Liver (tissue), 9 donors: Measurements from ENCODE around the gene NUTF2. TPM values are rescaled to one million over a fixed set of nuclear protein-coding genes. Genes with fewer than 3 reads are reported as not detected.

Experiments used
- DNase-seq: peaks from one replicate; pipeline ENCODE4 v3.0.0-alpha.2; 2017; ENCODE audit warnings: low spot score
- H3K27ac ChIP-seq, 2 donors: one replicate each; pipeline ENCODE4 v1.7.0; 2013; ENCODE audit warnings: inconsistent platforms in 2 of 2, low read length in 2 of 2, control low read depth in 1 of 2, low read depth in 1 of 2, mild to moderate bottlenecking in 1 of 2
- H3K27me3 ChIP-seq, 4 donors: one replicate each; pipeline versions ENCODE4 v1.6.1 to v1.7.0; 2013; ENCODE audit warnings: low read length in 3 of 4, inconsistent platforms in 1 of 4, mild to moderate bottlenecking in 1 of 4, moderate library complexity in 1 of 4; ENCODE audit not compliant: control insufficient read depth in 4 of 4, insufficient read depth in 4 of 4
- H3K36me3 ChIP-seq, 4 donors: one replicate each; pipeline versions ENCODE4 v1.6.1 to v1.7.0; 2013; ENCODE audit warnings: low read length in 3 of 4, mild to moderate bottlenecking in 3 of 4, low read depth in 1 of 4, moderate library complexity in 1 of 4; ENCODE audit not compliant: control insufficient read depth in 4 of 4, insufficient read depth in 3 of 4
- H3K4me1 ChIP-seq, 4 donors: one replicate each; pipeline versions ENCODE4 v1.6.1 to v1.7.0; 2013; ENCODE audit warnings: low read length in 3 of 4, mild to moderate bottlenecking in 3 of 4, moderate library complexity in 1 of 4; ENCODE audit not compliant: control insufficient read depth in 4 of 4, insufficient read depth in 4 of 4
- H3K4me3 ChIP-seq, 3 donors: one replicate each; pipeline versions ENCODE4 v1.6.1 to v1.7.0; 2013; ENCODE audit warnings: low read length in 3 of 3, control low read depth in 1 of 3, low read depth in 1 of 3, mild to moderate bottlenecking in 1 of 3
- H3K9ac ChIP-seq, 2 donors: one replicate each; pipeline ENCODE4 v1.7.0; 2013; ENCODE audit warnings: low read length in 2 of 2, mild to moderate bottlenecking in 2 of 2, moderate library complexity in 2 of 2, control low read depth in 1 of 2, low read depth in 1 of 2
- H3K9me3 ChIP-seq, 4 donors: one replicate each; pipeline versions ENCODE4 v1.6.1 to v1.7.0; 2013; ENCODE audit warnings: low read length in 3 of 4; ENCODE audit not compliant: control insufficient read depth in 4 of 4
- EGR1 ChIP-seq, 2 donors: IDR thresholded peaks; 2 replicates each; pipeline ENCODE4 v1.6.1; 2016 to 2018; ENCODE audit warnings: antibody characterized with exemption in 2 of 2, low read depth in 2 of 2
- FOXA1 ChIP-seq: IDR thresholded peaks from 2 replicates; pipeline ENCODE4 v1.6.1; 2016; ENCODE audit warnings: antibody characterized with exemption
- FOXA2 ChIP-seq: IDR thresholded peaks from 2 replicates; pipeline ENCODE4 v1.6.1; 2016; ENCODE audit warnings: antibody characterized with exemption
- GABPA ChIP-seq, 2 donors: IDR thresholded peaks in 1 of 2; conservative IDR thresholded peaks in 1 of 2; 2 replicates each; pipeline ENCODE4 v1.6.1; 2016; ENCODE audit warnings: antibody characterized with exemption in 2 of 2, mild to moderate bottlenecking in 1 of 2, moderate library complexity in 1 of 2
- HNF4A ChIP-seq, 2 donors: conservative IDR thresholded peaks; 2 replicates each; pipeline ENCODE4 v1.6.1; 2016; ENCODE audit warnings: antibody characterized with exemption in 2 of 2, mild to moderate bottlenecking in 2 of 2
- HNF4G ChIP-seq: IDR thresholded peaks from 2 replicates; pipeline ENCODE4 v1.6.1; 2016; ENCODE audit warnings: antibody characterized with exemption
- JUND ChIP-seq, 2 donors: IDR thresholded peaks; 2 replicates each; pipeline ENCODE4 v1.6.1; 2016; ENCODE audit warnings: antibody characterized with exemption in 2 of 2
- NR2F2 ChIP-seq: IDR thresholded peaks from 2 replicates; pipeline ENCODE4 v1.6.1; 2016; ENCODE audit warnings: antibody characterized with exemption
- RAD21 ChIP-seq, 2 donors: IDR thresholded peaks; 2 replicates each; pipeline ENCODE4 v1.6.1; 2016; ENCODE audit warnings: antibody characterized with exemption in 2 of 2, mild to moderate bottlenecking in 2 of 2
- RXRA ChIP-seq, 2 donors: IDR thresholded peaks; 2 replicates each; pipeline ENCODE4 v1.6.1; 2017 to 2018; ENCODE audit warnings: antibody characterized with exemption in 2 of 2, mild to moderate bottlenecking in 1 of 2
- SP1 ChIP-seq: IDR thresholded peaks from 2 replicates; pipeline ENCODE4 v1.6.1; 2018; ENCODE audit warnings: antibody characterized with exemption, mild to moderate bottlenecking
- TAF1 ChIP-seq: conservative IDR thresholded peaks from 2 replicates; pipeline ENCODE4 v1.6.1; 2016; ENCODE audit warnings: antibody characterized with exemption, mild to moderate bottlenecking
- YY1 ChIP-seq: IDR thresholded peaks from 2 replicates; pipeline ENCODE4 v1.6.1; 2016; ENCODE audit warnings: antibody characterized with exemption, mild to moderate bottlenecking
- WGBS: extraction: QIAGEN DNeasy Blood & Tissue Kit; methylation state at CpG from one replicate; pipeline ENCODE4 v1.1.7; 2013; 5-methylcytosine and 5-hydroxymethylcytosine counted together
- polyA plus RNA-seq, 2 donors: library from polyadenylated mRNA; stranded (reverse) in 1 of 2; unstranded in 1 of 2; fragments of 200-250 nt in 1 of 2; fragments of >200 nt in 1 of 2; fragmentation: Nextera tagmentation in 1 of 2; extraction: Ambion mirVana in 1 of 2; gene quantifications; one replicate each; pipeline versions ENCODE4 v1.2.1 to v1.2.3, GENCODE V29; 2013 to 2015
- total RNA-seq, 2 donors: library from RNA; depleted of rRNA; stranded (reverse); fragments of >200 nt; gene quantifications; one replicate each; pipeline ENCODE4 v1.2.3, GENCODE V29; 2014
- TF ChIP-seq, protein P1 (sequence below): fragments of 150-350 bp; IDR thresholded peaks from 2 replicates; pipeline ENCODE4 v1.5.1; 2017; ENCODE audit warnings: improper control_type of control experiment, low read depth, low read length; ENCODE audit not compliant: missing input control
- TF ChIP-seq, protein P2 (sequence below): IDR thresholded peaks from 2 replicates; pipeline ENCODE4 v1.6.1; 2016; ENCODE audit warnings: antibody characterized with exemption
- TF ChIP-seq, protein P3 (sequence below): IDR thresholded peaks from 2 replicates; pipeline ENCODE4 v1.6.1; 2016; ENCODE audit warnings: antibody characterized with exemption
- TF ChIP-seq, protein P4 (sequence below): IDR thresholded peaks from 2 replicates; pipeline ENCODE4 v1.6.1; 2016; ENCODE audit warnings: antibody characterized with exemption, mild to moderate bottlenecking
- TF ChIP-seq, protein P5 (sequence below): IDR thresholded peaks from 2 replicates; pipeline ENCODE4 v1.6.1; 2016; ENCODE audit warnings: antibody characterized with exemption
- donor health status: healthy.
- donor health status: healthy.
- donor health status: healthy.
- donor health status: healthy.
- donor health status: healthy.

The NUTF2 gene
- total and polyA plus RNA-seq, 4 donors, result 27.4 to 69.5 (median 54.8) TPM

DNA sequence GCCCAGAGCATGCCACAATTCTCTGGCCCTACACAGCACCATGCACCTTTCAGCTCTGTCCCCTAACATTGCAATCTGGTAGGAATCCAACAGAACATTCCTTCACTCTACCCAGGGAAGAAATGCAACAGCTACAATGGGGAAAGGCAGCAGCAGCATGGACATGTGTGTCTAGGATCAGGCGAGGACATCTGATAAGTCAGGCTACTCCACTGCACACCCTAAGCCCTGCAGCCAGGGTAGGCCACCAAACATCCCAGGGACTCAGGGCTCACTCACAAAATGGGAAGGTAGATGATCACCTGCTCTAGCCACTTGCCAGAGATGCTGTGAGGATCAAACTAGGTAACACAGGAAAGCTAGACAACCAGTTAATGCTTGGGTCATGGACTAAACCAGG lies 45.5 kb upstream of the NUTF2 start:
- Histone ChIP-seq H3K27ac (no peak overlapping the region), H3K9me3 (no peaks in the 10 kb centered on the region), H3K9ac (no peak overlapping the region), H3K27me3 (no peaks in the 10 kb centered on the region), H3K36me3 (peaks cover 1 to 32% (median 22%) of the 10 kb centered on the region in 4 donors), H3K4me3 (no peak overlapping the region), H3K4me1 (peaks cover 7 to 43% (median 28%) of the 10 kb centered on the region in 4 donors)
- TF ChIP-seq, protein P1, sequence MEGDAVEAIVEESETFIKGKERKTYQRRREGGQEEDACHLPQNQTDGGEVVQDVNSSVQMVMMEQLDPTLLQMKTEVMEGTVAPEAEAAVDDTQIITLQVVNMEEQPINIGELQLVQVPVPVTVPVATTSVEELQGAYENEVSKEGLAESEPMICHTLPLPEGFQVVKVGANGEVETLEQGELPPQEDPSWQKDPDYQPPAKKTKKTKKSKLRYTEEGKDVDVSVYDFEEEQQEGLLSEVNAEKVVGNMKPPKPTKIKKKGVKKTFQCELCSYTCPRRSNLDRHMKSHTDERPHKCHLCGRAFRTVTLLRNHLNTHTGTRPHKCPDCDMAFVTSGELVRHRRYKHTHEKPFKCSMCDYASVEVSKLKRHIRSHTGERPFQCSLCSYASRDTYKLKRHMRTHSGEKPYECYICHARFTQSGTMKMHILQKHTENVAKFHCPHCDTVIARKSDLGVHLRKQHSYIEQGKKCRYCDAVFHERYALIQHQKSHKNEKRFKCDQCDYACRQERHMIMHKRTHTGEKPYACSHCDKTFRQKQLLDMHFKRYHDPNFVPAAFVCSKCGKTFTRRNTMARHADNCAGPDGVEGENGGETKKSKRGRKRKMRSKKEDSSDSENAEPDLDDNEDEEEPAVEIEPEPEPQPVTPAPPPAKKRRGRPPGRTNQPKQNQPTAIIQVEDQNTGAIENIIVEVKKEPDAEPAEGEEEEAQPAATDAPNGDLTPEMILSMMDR, result no peak
- no peak for TF ChIP-seq EGR1 (IDR thresholded peaks at IDR 0.05; ENCODE audit: low read depth in 2 of 2)
- TF ChIP-seq SP1, result no peak
- TF ChIP-seq, protein P2, sequence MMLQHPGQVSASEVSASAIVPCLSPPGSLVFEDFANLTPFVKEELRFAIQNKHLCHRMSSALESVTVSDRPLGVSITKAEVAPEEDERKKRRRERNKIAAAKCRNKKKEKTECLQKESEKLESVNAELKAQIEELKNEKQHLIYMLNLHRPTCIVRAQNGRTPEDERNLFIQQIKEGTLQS, result no peak
- no peak for TF ChIP-seq RXRA (IDR thresholded peaks at IDR 0.05)
- TF ChIP-seq NR2F2, result no peak
- no peak for TF ChIP-seq TAF1
- TF ChIP-seq GABPA (IDR thresholded peaks at IDR 0.05 in 1 of 2, conservative IDR thresholded peaks at IDR 0.05 in 1 of 2), result no peak
- TF ChIP-seq, protein P3, sequence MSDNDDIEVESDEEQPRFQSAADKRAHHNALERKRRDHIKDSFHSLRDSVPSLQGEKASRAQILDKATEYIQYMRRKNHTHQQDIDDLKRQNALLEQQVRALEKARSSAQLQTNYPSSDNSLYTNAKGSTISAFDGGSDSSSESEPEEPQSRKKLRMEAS, result no peak
- TF ChIP-seq, protein P4, sequence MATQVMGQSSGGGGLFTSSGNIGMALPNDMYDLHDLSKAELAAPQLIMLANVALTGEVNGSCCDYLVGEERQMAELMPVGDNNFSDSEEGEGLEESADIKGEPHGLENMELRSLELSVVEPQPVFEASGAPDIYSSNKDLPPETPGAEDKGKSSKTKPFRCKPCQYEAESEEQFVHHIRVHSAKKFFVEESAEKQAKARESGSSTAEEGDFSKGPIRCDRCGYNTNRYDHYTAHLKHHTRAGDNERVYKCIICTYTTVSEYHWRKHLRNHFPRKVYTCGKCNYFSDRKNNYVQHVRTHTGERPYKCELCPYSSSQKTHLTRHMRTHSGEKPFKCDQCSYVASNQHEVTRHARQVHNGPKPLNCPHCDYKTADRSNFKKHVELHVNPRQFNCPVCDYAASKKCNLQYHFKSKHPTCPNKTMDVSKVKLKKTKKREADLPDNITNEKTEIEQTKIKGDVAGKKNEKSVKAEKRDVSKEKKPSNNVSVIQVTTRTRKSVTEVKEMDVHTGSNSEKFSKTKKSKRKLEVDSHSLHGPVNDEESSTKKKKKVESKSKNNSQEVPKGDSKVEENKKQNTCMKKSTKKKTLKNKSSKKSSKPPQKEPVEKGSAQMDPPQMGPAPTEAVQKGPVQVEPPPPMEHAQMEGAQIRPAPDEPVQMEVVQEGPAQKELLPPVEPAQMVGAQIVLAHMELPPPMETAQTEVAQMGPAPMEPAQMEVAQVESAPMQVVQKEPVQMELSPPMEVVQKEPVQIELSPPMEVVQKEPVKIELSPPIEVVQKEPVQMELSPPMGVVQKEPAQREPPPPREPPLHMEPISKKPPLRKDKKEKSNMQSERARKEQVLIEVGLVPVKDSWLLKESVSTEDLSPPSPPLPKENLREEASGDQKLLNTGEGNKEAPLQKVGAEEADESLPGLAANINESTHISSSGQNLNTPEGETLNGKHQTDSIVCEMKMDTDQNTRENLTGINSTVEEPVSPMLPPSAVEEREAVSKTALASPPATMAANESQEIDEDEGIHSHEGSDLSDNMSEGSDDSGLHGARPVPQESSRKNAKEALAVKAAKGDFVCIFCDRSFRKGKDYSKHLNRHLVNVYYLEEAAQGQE, result no peak
- TF ChIP-seq FOXA2, result no peak
- TF ChIP-seq, protein P5, sequence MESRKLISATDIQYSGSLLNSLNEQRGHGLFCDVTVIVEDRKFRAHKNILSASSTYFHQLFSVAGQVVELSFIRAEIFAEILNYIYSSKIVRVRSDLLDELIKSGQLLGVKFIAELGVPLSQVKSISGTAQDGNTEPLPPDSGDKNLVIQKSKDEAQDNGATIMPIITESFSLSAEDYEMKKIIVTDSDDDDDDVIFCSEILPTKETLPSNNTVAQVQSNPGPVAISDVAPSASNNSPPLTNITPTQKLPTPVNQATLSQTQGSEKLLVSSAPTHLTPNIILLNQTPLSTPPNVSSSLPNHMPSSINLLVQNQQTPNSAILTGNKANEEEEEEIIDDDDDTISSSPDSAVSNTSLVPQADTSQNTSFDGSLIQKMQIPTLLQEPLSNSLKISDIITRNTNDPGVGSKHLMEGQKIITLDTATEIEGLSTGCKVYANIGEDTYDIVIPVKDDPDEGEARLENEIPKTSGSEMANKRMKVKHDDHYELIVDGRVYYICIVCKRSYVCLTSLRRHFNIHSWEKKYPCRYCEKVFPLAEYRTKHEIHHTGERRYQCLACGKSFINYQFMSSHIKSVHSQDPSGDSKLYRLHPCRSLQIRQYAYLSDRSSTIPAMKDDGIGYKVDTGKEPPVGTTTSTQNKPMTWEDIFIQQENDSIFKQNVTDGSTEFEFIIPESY, result no peak
- no peak for TF ChIP-seq FOXA1
- TF ChIP-seq HNF4G, result no peak
- TF ChIP-seq HNF4A (conservative IDR thresholded peaks at IDR 0.05), result no peak
- TF ChIP-seq RAD21 (IDR thresholded peaks at IDR 0.05), result no peak
- TF ChIP-seq YY1, result no peak
- no peak for TF ChIP-seq JUND (IDR thresholded peaks at IDR 0.05)
- 95% methylated on average over 1 of the region's 1 CpG for WGBS
- DNase-seq, result no peak
